Fibroblast of pulmonary artery (primary cell): ENCODE results near the gene RACK1.
"Not testable (repeated sequence)": the region's sequence is repeated elsewhere in the genome, so short reads cannot be mapped to it uniquely, and the experiment has no call there.

Experiments used
- DNase-seq: peaks from one replicate; pipeline ENCODE4 v3.0.0-alpha.2; 2010; ENCODE audit warnings: low read depth
- H3K4me3 ChIP-seq: replicated peaks from 2 replicates; pipeline ENCODE4 v1.5.1; 2011; ENCODE audit warnings: low read depth, mild to moderate bottlenecking, control low read depth, low read length, moderate library complexity
- CTCF ChIP-seq: IDR thresholded peaks from 2 replicates; pipeline ENCODE4 v1.5.1; 2011; ENCODE audit warnings: mild to moderate bottlenecking, control low read depth, low read length, inconsistent platforms; ENCODE audit errors: missing control alignments

The RACK1 gene

GRCh38 chr5:181281077-181281983 lies 37.6 kb upstream of the RACK1 start:
- no peak for TF ChIP-seq CTCF
- no peak for DNase-seq
- H3K4me3 ChIP-seq = no peak overlapping the region

- H3K4me3 ChIP-seq = no peak overlapping the region
- no peak for DNase-seq
- TF ChIP-seq CTCF = no peak
These were observed 36.6 kb upstream of the RACK1 start for GRCh38 chr5:181280251-181280762.

GRCh38 chr5:181273433-181273744 lies 29.7 kb upstream of the RACK1 start:
- not testable (repeated sequence) for H3K4me3 ChIP-seq, DNase-seq

- no peak for DNase-seq
- no peak for TF ChIP-seq CTCF
These were observed 27.4 kb upstream of the RACK1 start for GRCh38 chr5:181271081-181271480.

GRCh38 chr5:181267907-181268306 lies 24.2 kb upstream of the RACK1 start:
- not testable (repeated sequence) for H3K4me3 ChIP-seq, DNase-seq

More at GRCh38 chr5:181271081-181271480, 27.4 kb upstream of the RACK1 start:
- H3K4me3 ChIP-seq = no peak overlapping the region

- not testable (repeated sequence) for DNase-seq, H3K4me3 ChIP-seq
These were observed 23.7 kb upstream of the RACK1 start for GRCh38 chr5:181267291-181267904.

GRCh38 chr5:181265092-181265671 lies 21.5 kb upstream of the RACK1 start:
- DNase-seq = no peak
- TF ChIP-seq CTCF = no peak
- H3K4me3 ChIP-seq = no peak overlapping the region

- no peak for DNase-seq
- no peak for TF ChIP-seq CTCF
- no peak overlapping the region for H3K4me3 ChIP-seq
These were observed 19.9 kb upstream of the RACK1 start for GRCh38 chr5:181263633-181264032.
